AG10803 (cell line): ENCODE results near the gene DNASE1L2.

Experiments used
- DNase-seq: peaks from one replicate; pipeline ENCODE4 v3.0.0; 2010; ENCODE audit warnings: low read depth
- H3K4me3 ChIP-seq: 2 replicates; pipeline ENCODE4 v1.5.1; 2011; ENCODE audit warnings: mild to moderate bottlenecking, low read length, control low read depth
- CTCF ChIP-seq: conservative IDR thresholded peaks from 2 replicates; pipeline ENCODE4 v1.5.1; 2011; ENCODE audit warnings: mild to moderate bottlenecking, low read length, control low read depth, inconsistent platforms

The DNASE1L2 gene, protein sequence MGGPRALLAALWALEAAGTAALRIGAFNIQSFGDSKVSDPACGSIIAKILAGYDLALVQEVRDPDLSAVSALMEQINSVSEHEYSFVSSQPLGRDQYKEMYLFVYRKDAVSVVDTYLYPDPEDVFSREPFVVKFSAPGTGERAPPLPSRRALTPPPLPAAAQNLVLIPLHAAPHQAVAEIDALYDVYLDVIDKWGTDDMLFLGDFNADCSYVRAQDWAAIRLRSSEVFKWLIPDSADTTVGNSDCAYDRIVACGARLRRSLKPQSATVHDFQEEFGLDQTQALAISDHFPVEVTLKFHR

DNA sequence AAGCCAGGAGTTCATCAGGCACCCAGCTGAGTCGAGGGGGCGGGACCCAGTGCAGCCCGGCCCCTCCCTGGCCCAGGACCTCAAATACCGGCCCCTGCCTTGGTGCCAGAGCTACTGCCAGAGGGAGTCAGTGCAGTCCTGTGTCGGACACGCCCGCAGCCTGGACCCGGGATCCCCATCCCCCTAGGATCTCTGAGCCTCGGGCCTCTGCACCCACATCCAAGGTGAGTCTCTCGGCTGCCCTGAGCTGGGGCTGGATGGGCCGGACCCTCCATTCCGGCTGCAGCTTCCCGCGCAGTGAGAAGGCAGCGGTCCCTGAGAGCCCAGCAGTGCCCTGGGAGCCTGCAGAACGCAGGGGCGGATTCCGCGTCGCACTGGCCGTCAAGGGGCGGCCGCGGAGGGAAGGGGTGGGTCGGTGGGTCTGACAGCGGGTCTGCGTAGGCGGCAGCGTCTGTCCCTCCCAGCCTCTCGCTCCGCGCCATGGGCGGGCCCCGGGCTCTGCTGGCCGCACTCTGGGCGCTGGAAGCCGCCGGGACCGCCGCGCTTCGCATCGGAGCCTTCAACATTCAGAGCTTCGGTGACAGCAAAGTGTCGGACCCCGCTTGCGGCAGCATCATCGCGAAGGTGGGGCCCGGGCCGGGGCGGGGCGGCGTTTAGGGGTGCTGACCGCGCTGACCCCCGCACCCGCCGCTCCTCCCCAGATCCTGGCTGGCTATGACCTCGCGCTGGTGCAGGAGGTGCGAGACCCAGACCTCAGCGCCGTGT, at the start of gene DNASE1L2:
TSS of gene DNASE1L2 (plus strand) at position 108 of the 765 bp plus-strand sequence. CDS start at position 481, 373 bp downstream.
- H3K4me3 ChIP-seq, result peak within 1 kb of the TSS; percentile 27
- DNase-seq, result no peak
- no peak for TF ChIP-seq CTCF

GRCh38 chr16:2186505-2186904, 49.7 kb upstream of the DNASE1L2 start:
- no peak for DNase-seq
- TF ChIP-seq CTCF, result no peak
- no peak overlapping the region for H3K4me3 ChIP-seq

GRCh38 chr16:2187212-2187611, 49.0 kb upstream of the DNASE1L2 start:
- no peak overlapping the region for H3K4me3 ChIP-seq
- no peak for TF ChIP-seq CTCF
- DNase-seq, result no peak

- no peak for DNase-seq
- H3K4me3 ChIP-seq, result no peak overlapping the region
- no peak for TF ChIP-seq CTCF
Measured at GRCh38 chr16:2188395-2188794, 47.8 kb upstream of the DNASE1L2 start.

DNA sequence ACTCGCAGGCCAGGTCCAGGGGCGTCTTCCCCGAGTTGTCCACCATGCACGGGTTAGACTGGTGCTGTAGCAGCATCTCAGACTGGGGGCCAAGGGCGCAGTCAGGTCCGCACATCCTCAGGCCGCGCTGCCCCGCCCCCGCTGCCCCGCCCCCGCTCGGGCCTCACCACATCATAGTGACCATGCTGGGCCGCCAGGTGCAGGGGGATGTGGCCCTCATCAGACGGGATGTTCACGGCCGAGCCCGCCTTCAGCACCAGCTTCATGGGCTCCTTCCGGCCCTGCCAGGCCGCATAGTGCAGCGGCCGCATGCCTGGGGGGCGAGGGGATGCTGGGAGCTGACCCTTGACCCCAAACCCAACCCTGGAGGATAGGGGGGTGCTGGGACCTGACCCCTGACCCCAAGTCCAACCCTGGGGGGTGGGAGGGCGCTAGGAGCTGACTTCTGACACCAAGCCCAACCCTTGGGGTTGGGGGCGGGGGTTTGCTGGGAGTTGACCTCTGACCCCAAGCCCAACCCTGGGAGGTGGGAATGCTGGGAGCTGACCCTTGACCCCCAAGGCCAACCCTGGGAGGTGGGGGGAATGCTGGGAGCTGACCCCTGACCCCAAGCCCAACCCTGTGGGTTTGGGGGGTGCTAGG, 46.9 kb upstream of the DNASE1L2 start:
- no peak overlapping the region for H3K4me3 ChIP-seq
- no peak for TF ChIP-seq CTCF
- DNase-seq, result no peak

- no peak for TF ChIP-seq CTCF
- no peak overlapping the region for H3K4me3 ChIP-seq
- DNase-seq, result no peak
Measured at GRCh38 chr16:2190002-2190658, 46.1 kb upstream of the DNASE1L2 start.
